PC-3 (cell line): ENCODE results near the gene ENTPD5. TPM values are rescaled to one million over a fixed set of nuclear protein-coding genes. Genes with fewer than 3 reads are reported as not detected.
"Not testable (repeated sequence)": the region's sequence is repeated elsewhere in the genome, so short reads cannot be mapped to it uniquely, and the experiment has no call there.

Experiments used
- ATAC-seq: fragments of 200-7000 bp; cut with Tn5 transposase; 2 replicates; pipeline ENCODE4 v1.9.1; 2020; ENCODE audit warnings: mild to moderate bottlenecking, moderate library complexity
- BruUV-seq: library from RNA; stranded (reverse); fragments of 400-500 nt; replicated peaks from 2 replicates; lab custom pipeline; 2021; lab: Mats Ljungman, UMichigan
- CTCF ChIA-PET: fragments of 300-600 bp; sonication (Branson Sonifier 250); formaldehyde crosslinking; loops from one replicate; lab custom pipeline; 2022; ENCODE audit warnings: antibody characterized with exemption; lab: Charles Lee
- POLR2A ChIA-PET: fragments of 300-600 bp; sonication (Branson Sonifier 250); formaldehyde crosslinking; loops from one replicate; lab custom pipeline; 2022; ENCODE audit warnings: antibody characterized with exemption; ENCODE audit not compliant: unreplicated experiment; lab: Charles Lee
- DNase-seq: peaks from one replicate; pipeline ENCODE4 v3.0.0-alpha.2; 2015
- H2AFZ ChIP-seq: fragments of 300-600 bp; sonication (generic); 2 replicates; pipeline ENCODE4 v1.6.0; 2016; ENCODE audit warnings: antibody characterized with exemption, low read length
- H3F3A ChIP-seq: fragments of 300-600 bp; sonication (generic); one replicate; pipeline ENCODE4 v1.6.0; 2017; ENCODE audit warnings: antibody characterized with exemption, low read length, control low read depth, mild to moderate bottlenecking; ENCODE audit not compliant: unreplicated experiment
- H3K27ac ChIP-seq: fragments of 300-600 bp; sonication (generic); 2 replicates; pipeline ENCODE4 v1.5.1; 2016; ENCODE audit warnings: mild to moderate bottlenecking, low read length
- H3K27me3 ChIP-seq: fragments of 300-600 bp; sonication (generic); 2 replicates; pipeline ENCODE4 v1.6.1; 2016; ENCODE audit warnings: low read length, mixed read lengths
- H3K36me3 ChIP-seq: fragments of 300-600 bp; sonication (generic); 2 replicates; pipeline ENCODE4 v1.6.1; 2016; ENCODE audit warnings: low read depth, mixed run types, low read length, mixed read lengths
- H3K4me1 ChIP-seq: fragments of 300-600 bp; sonication (generic); 2 replicates; pipeline ENCODE4 v1.5.1; 2016; ENCODE audit warnings: low read length; ENCODE audit not compliant: insufficient read depth
- H3K4me2 ChIP-seq: fragments of 300-600 bp; sonication (generic); 2 replicates; pipeline ENCODE4 v1.6.0; 2016; ENCODE audit warnings: low read length
- H3K4me3 ChIP-seq: fragments of 300-600 bp; sonication (generic); 2 replicates; pipeline ENCODE4 v1.5.1; 2016; ENCODE audit warnings: mild to moderate bottlenecking, low read length, mixed read lengths
- H3K79me2 ChIP-seq: fragments of 300-600 bp; sonication (generic); 2 replicates; pipeline ENCODE4 v1.6.1; 2017; ENCODE audit warnings: low read length, mixed read lengths
- H3K9ac ChIP-seq: fragments of 300-600 bp; sonication (generic); 2 replicates; pipeline ENCODE4 v1.6.0; 2016; ENCODE audit warnings: mild to moderate bottlenecking, low read length
- H3K9me2 ChIP-seq: fragments of 300-600 bp; sonication (generic); replicated peaks from 2 replicates; pipeline ENCODE4 v1.6.1; 2016; ENCODE audit warnings: mixed run types, low read length, mixed read lengths
- H3K9me3 ChIP-seq: fragments of 300-600 bp; sonication (generic); 2 replicates; pipeline ENCODE4 v1.6.1; 2016; ENCODE audit warnings: low read length, mixed read lengths
- H4K20me1 ChIP-seq: fragments of 300-600 bp; sonication (generic); 2 replicates; pipeline ENCODE4 v1.6.1; 2016; ENCODE audit warnings: low read length, mixed read lengths
- CTCF ChIP-seq: fragments of 300-600 bp; sonication (generic); conservative IDR thresholded peaks from 2 replicates; pipeline ENCODE4 v1.5.1; 2017; ENCODE audit warnings: antibody characterized with exemption, low read depth, mild to moderate bottlenecking, low read length
- EZH2 ChIP-seq: fragments of 300-600 bp; sonication (generic); IDR thresholded peaks from one replicate; pipeline ENCODE4 v1.6.1; 2017; ENCODE audit warnings: antibody characterized with exemption, mild to moderate bottlenecking, low read length; ENCODE audit not compliant: unreplicated experiment
- EZH2phosphoT487 ChIP-seq: fragments of 300-600 bp; sonication (generic); IDR thresholded peaks from 2 replicates; pipeline ENCODE4 v1.6.1; 2018; ENCODE audit warnings: mild to moderate bottlenecking, antibody characterized with exemption, low read length, borderline replicate concordance
- intact Hi-C: fragments of 100-400 bp; cut with micrococcal nuclease; formaldehyde crosslinking; loops from 2 replicates; pipeline ENCODE4 v1.9.0; 2023
- total RNA-seq: library from RNA; depleted of rRNA; stranded (reverse); fragments of >200 nt; gene quantifications from 2 replicates; pipeline ENCODE4 v1.2.3, GENCODE V29; 2014

The ENTPD5 gene
- total RNA-seq, 1 experiment from 2014 or later = 11.2 TPM

GRCh38 chr14:74015176-74015575 lies 3.9 kb downstream of the ENTPD5 start:
- ATAC-seq = no peak
- H3K9ac ChIP-seq = no peak overlapping the region
- H3F3A ChIP-seq = no peaks in the 10 kb centered on the region
- H3K27me3 ChIP-seq = no peaks in the 10 kb centered on the region
- no peaks in the 10 kb centered on the region for H3K9me2 ChIP-seq
- ChIA-PET POLR2A (no interaction called here), CTCF (no interaction called here)
- no peak overlapping the region for H2AFZ ChIP-seq
- H3K4me1 ChIP-seq = peaks cover 11% of the 10 kb centered on the region; the same call in 1 of the 2 replicates
- H4K20me1 ChIP-seq = no peaks in the 10 kb centered on the region
- no peaks in the 10 kb centered on the region for H3K9me3 ChIP-seq
- no peaks in the 10 kb centered on the region for H3K79me2 ChIP-seq
- TF ChIP-seq EZH2 (no peak), CTCF (no peak), EZH2phosphoT487 (no peak)
- H3K4me3 ChIP-seq = no peak overlapping the region
- no peak for DNase-seq
- no peak overlapping the region for H3K27ac ChIP-seq
- BruUV-seq = no TSS peak
- no peaks in the 10 kb centered on the region; the same call in 1 of the 2 replicates for H3K36me3 ChIP-seq
- intact Hi-C loops = no loop called here
- H3K4me2 ChIP-seq = no peak overlapping the region

GRCh38 chr14:74014299-74014698 lies 4.8 kb downstream of the ENTPD5 start:
- H3K4me3 ChIP-seq = no peak overlapping the region
- POLR2A ChIA-PET = no interaction called here
- no peaks in the 10 kb centered on the region; the same call in 1 of the 2 replicates for H3K36me3 ChIP-seq
- H3F3A ChIP-seq = no peaks in the 10 kb centered on the region
- no peak overlapping the region for H2AFZ ChIP-seq
- H3K9me2 ChIP-seq = no peaks in the 10 kb centered on the region
- H3K4me1 ChIP-seq = peaks cover 3% of the 10 kb centered on the region; the same call in 1 of the 2 replicates
- no peak overlapping the region for H3K27ac ChIP-seq
- H4K20me1 ChIP-seq = no peaks in the 10 kb centered on the region
- no peaks in the 10 kb centered on the region for H3K9me3 ChIP-seq
- TF ChIP-seq EZH2phosphoT487 (no peak), EZH2 (no peak), CTCF (no peak)
- no peak for DNase-seq
- no peaks in the 10 kb centered on the region for H3K79me2 ChIP-seq
- intact Hi-C loops = no loop called here
- H3K4me2 ChIP-seq = no peak overlapping the region
- ATAC-seq = no peak
- no peaks in the 10 kb centered on the region for H3K27me3 ChIP-seq
- no TSS peak for BruUV-seq
- no peak overlapping the region for H3K9ac ChIP-seq
- CTCF ChIA-PET = no interaction called here

GRCh38 chr14:74008843-74009499 lies 10.1 kb downstream of the ENTPD5 start:
- ChIA-PET POLR2A (no interaction called here), CTCF (no interaction called here)
- Histone ChIP-seq H3K4me3 (no peak overlapping the region), H3K36me3 (no peaks in the 10 kb centered on the region; the same call in 1 of the 2 replicates), H3K9me2 (no peaks in the 10 kb centered on the region), H4K20me1 (no peaks in the 10 kb centered on the region), H3K4me1 (peaks cover 3% of the 10 kb centered on the region; the same call in 1 of the 2 replicates), H3K9ac (no peak overlapping the region), H3K27me3 (no peaks in the 10 kb centered on the region), H3K27ac (no peak overlapping the region), H3F3A (no peaks in the 10 kb centered on the region), H2AFZ (no peak overlapping the region), H3K79me2 (no peaks in the 10 kb centered on the region), H3K4me2 (no peak overlapping the region), H3K9me3 (no peaks in the 10 kb centered on the region)
- DNase-seq (no peak), ATAC-seq (no peak)
- no peak for TF ChIP-seq EZH2
- no peak for TF ChIP-seq CTCF
- intact Hi-C loops = no loop called here
- BruUV-seq = no TSS peak

GRCh38 chr14:74005664-74006063 lies 13.4 kb downstream of the ENTPD5 start:
- H2AFZ ChIP-seq, ATAC-seq, POLR2A ChIA-PET, H3K9me3 ChIP-seq, DNase-seq, BruUV-seq, intact Hi-C loops, H3K36me3 ChIP-seq, H3K27me3 ChIP-seq, H3F3A ChIP-seq, H4K20me1 ChIP-seq, H3K4me2 ChIP-seq, H3K79me2 ChIP-seq, H3K9ac ChIP-seq, H3K4me3 ChIP-seq, H3K27ac ChIP-seq, H3K9me2 ChIP-seq, H3K4me1 ChIP-seq, CTCF ChIA-PET: not testable (repeated sequence)
